Hematopoietic multipotent progenitor cell treated with erythropoietin and hydrocortisone succinate and interleukin-3 and kit ligand, for 8 days (in vitro differentiated cells): ENCODE data around the gene ENOSF1.

Source experiments
- DNase-seq: peaks from one replicate; pipeline ENCODE4 v3.0.0-alpha.2; 2015

Gene ENOSF1

GRCh38 chr18:671405-671804 lies 41.0 kb downstream of the ENOSF1 start:
- DNase-seq, result no peak

- DNase-seq, result no peak
Observed at GRCh38 chr18:670522-670921, 41.9 kb downstream of the ENOSF1 start.

- no peak for DNase-seq
Observed at GRCh38 chr18:669077-669476, 43.4 kb downstream of the ENOSF1 start.

- DNase-seq, result no peak
Observed at GRCh38 chr18:668260-668659, 44.2 kb downstream of the ENOSF1 start.

GRCh38 chr18:666628-667027 lies 45.8 kb downstream of the ENOSF1 start:
- no peak for DNase-seq

GRCh38 chr18:666177-666576 lies 46.3 kb downstream of the ENOSF1 start:
- peak; percentile 44 for DNase-seq

- DNase-seq, result no peak
Observed at GRCh38 chr18:662197-662596, 50.2 kb downstream of the ENOSF1 start.

- no peak for DNase-seq
Observed at GRCh38 chr18:659597-659996, 52.8 kb downstream of the ENOSF1 start.

- DNase-seq, result no peak
Observed at GRCh38 chr18:658947-659533, 53.4 kb downstream of the ENOSF1 start.

- DNase-seq, result peak; percentile 95
Observed at GRCh38 chr18:658001-658946, 54.2 kb downstream of the ENOSF1 start.

GRCh38 chr18:657311-658000 lies 55.0 kb downstream of the ENOSF1 start, which contains the start of gene TYMS:
Gene TYMS, plus strand, starts transcription at chr18:657653. Its CDS starts 90 bp downstream, at chr18:657743.
- DNase-seq, result peak; percentile 85

GRCh38 chr18:655445-655844 lies 57.0 kb downstream of the ENOSF1 start:
- no peak for DNase-seq

- no peak for DNase-seq
Observed at GRCh38 chr18:654601-655000, 57.8 kb downstream of the ENOSF1 start.

- no peak for DNase-seq
Observed at GRCh38 chr18:653512-653911, 58.9 kb downstream of the ENOSF1 start.

GRCh38 chr18:652131-652530 lies 60.3 kb downstream of the ENOSF1 start:
- no peak for DNase-seq

GRCh38 chr18:650428-650858 lies 62.0 kb downstream of the ENOSF1 start:
- DNase-seq, result peak; percentile 60

GRCh38 chr18:649341-649740 lies 63.1 kb downstream of the ENOSF1 start:
- no peak for DNase-seq

GRCh38 chr18:647304-647703 lies 65.1 kb downstream of the ENOSF1 start:
- DNase-seq, result no peak

GRCh38 chr18:644395-645004 lies 67.9 kb downstream of the ENOSF1 start:
- no peak for DNase-seq

- no peak for DNase-seq
Observed at GRCh38 chr18:641224-641623, 71.2 kb downstream of the ENOSF1 start.

- DNase-seq, result no peak
Observed at GRCh38 chr18:635171-635570, 77.3 kb downstream of the ENOSF1 start.

GRCh38 chr18:634551-635045 lies 77.8 kb downstream of the ENOSF1 start:
- no peak for DNase-seq

GRCh38 chr18:631560-631959 lies 80.9 kb downstream of the ENOSF1 start:
- DNase-seq, result no peak
